Lower leg skin (tissue), 3 donors: ENCODE measurements around the gene GSG1L.

Experiments
- CTCF ChIP-seq, 3 donors: fragments of 450-650 bp; IDR thresholded peaks; one replicate each; pipeline ENCODE4 v1.5.1; 2016; ENCODE audit warnings: antibody characterized with exemption in 3 of 3, mild to moderate bottlenecking in 3 of 3, moderate library complexity in 2 of 3
- POLR2A ChIP-seq, 2 donors: fragments of 450-650 bp; IDR thresholded peaks; one replicate each; pipeline ENCODE4 v1.6.1; 2016 to 2017; ENCODE audit warnings: antibody characterized with exemption in 2 of 2, mild to moderate bottlenecking in 1 of 2, moderate library complexity in 1 of 2

GRCh38 chr16:27829975-27830374 lies 233.5 kb downstream of the GSG1L start:
- TF ChIP-seq CTCF (IDR thresholded peaks at IDR 0.05) (no peak), POLR2A (IDR thresholded peaks at IDR 0.05) (no peak)
